Skeletal muscle satellite cell (primary cell): Measurements from ENCODE around the gene CUL4A. TPM values are rescaled to one million over a fixed set of nuclear protein-coding genes. Genes with fewer than 3 reads are reported as not detected.
"Not testable (repeated sequence)": the region's sequence is repeated elsewhere in the genome, so short reads cannot be mapped to it uniquely, and the experiment has no call there.

ENCODE experiments used
- H3K27me3 ChIP-seq: 2 replicates; pipeline ENCODE4 v1.7.0; 2013; ENCODE audit warnings: low read length; ENCODE audit not compliant: control insufficient read depth, insufficient read depth
- H3K36me3 ChIP-seq: 2 replicates; pipeline ENCODE4 v1.7.0; 2013; ENCODE audit warnings: mild to moderate bottlenecking, control low read depth, low read length; ENCODE audit not compliant: insufficient read depth
- H3K4me1 ChIP-seq: 2 replicates; pipeline ENCODE4 v1.7.0; 2013; ENCODE audit warnings: low read length; ENCODE audit not compliant: control insufficient read depth, insufficient read depth
- H3K4me2 ChIP-seq: 2 replicates; pipeline ENCODE4 v1.7.0; 2013; ENCODE audit warnings: mild to moderate bottlenecking, low read length
- H3K4me3 ChIP-seq: 2 replicates; pipeline ENCODE4 v1.7.0; 2013; ENCODE audit warnings: low read length
- H3K9ac ChIP-seq: 2 replicates; pipeline ENCODE4 v1.7.0; 2013; ENCODE audit warnings: mild to moderate bottlenecking, low read depth, low read length, moderate library complexity
- H3K9me3 ChIP-seq: replicated peaks from 2 replicates; pipeline ENCODE4 v1.7.0; 2013; ENCODE audit warnings: mild to moderate bottlenecking, control low read depth, low read length
- total RNA-seq: library from RNA; depleted of rRNA; stranded (reverse); fragments of >200 nt; gene quantifications from 2 replicates; pipeline ENCODE4 v1.2.3, GENCODE V29; 2012; rRNA removed

CUL4A gene
- total RNA-seq = 117 and 127 TPM in 2 replicates

GRCh38 chr13:113209336-113209758 is at the start of gene CUL4A:
CUL4A (plus strand) TSS chr13:113209613; CDS start chr13:113209628, 15 bp downstream.
- peaks cover 37% of the 10 kb centered on the region for H3K4me1 ChIP-seq
- peak within 1 kb of the TSS; percentile 99 for H3K4me3 ChIP-seq
- no peaks in the 10 kb centered on the region for H3K27me3 ChIP-seq
- H3K9ac ChIP-seq = peak within 1 kb of the TSS; percentile 99
- peaks cover 26% of the 10 kb centered on the region for H3K36me3 ChIP-seq
- peak within 1 kb of the TSS; percentile 97 for H3K4me2 ChIP-seq
- H3K9me3 ChIP-seq = no peaks in the 10 kb centered on the region

- H3K9ac ChIP-seq = no peak overlapping the region
- H3K27me3 ChIP-seq = peaks cover 18% of the 10 kb centered on the region
- no peak overlapping the region for H3K4me2 ChIP-seq
- peaks cover 4% of the 10 kb centered on the region for H3K4me1 ChIP-seq
- no peaks in the 10 kb centered on the region for H3K36me3 ChIP-seq
- H3K9me3 ChIP-seq = no peaks in the 10 kb centered on the region
- H3K4me3 ChIP-seq = no peak overlapping the region
Measured at GRCh38 chr13:113159701-113160100, 49.7 kb upstream of the CUL4A start.

GRCh38 chr13:113160983-113161382 is 48.4 kb upstream of the CUL4A start:
- Histone ChIP-seq H3K4me3 (no peak overlapping the region), H3K9me3 (no peaks in the 10 kb centered on the region), H3K4me1 (peaks cover 3% of the 10 kb centered on the region), H3K9ac (no peak overlapping the region), H3K4me2 (no peak overlapping the region), H3K36me3 (no peaks in the 10 kb centered on the region), H3K27me3 (peaks cover 18% of the 10 kb centered on the region)

- Histone ChIP-seq H3K4me3 (no peak overlapping the region), H3K9me3 (no peaks in the 10 kb centered on the region), H3K27me3 (peaks cover 18% of the 10 kb centered on the region), H3K9ac (no peak overlapping the region), H3K36me3 (peaks cover 3% of the 10 kb centered on the region), H3K4me1 (peaks cover 3% of the 10 kb centered on the region), H3K4me2 (no peak overlapping the region)
Measured at GRCh38 chr13:113161433-113161832, 48.0 kb upstream of the CUL4A start.

GRCh38 chr13:113161975-113162374 is 47.4 kb upstream of the CUL4A start:
- H3K9ac ChIP-seq, H3K4me3 ChIP-seq, H3K4me1 ChIP-seq, H3K9me3 ChIP-seq, H3K36me3 ChIP-seq, H3K4me2 ChIP-seq: not testable (repeated sequence)
- peaks cover 18% of the 10 kb centered on the region for H3K27me3 ChIP-seq

- Histone ChIP-seq H3K27me3 (peaks cover 18% of the 10 kb centered on the region), H3K4me3 (no peak overlapping the region), H3K4me2 (peak overlapping the region; percentile 11), H3K9me3 (no peaks in the 10 kb centered on the region), H3K4me1 (peaks cover 3% of the 10 kb centered on the region), H3K36me3 (peaks cover 4% of the 10 kb centered on the region), H3K9ac (no peak overlapping the region)
Measured at GRCh38 chr13:113162783-113163685, 46.4 kb upstream of the CUL4A start.

GRCh38 chr13:113164492-113164891 is 44.9 kb upstream of the CUL4A start:
- no peak overlapping the region for H3K9ac ChIP-seq
- H3K27me3 ChIP-seq = peaks cover 18% of the 10 kb centered on the region
- no peak overlapping the region for H3K4me3 ChIP-seq
- no peak overlapping the region for H3K4me2 ChIP-seq
- H3K4me1 ChIP-seq = peaks cover 3% of the 10 kb centered on the region
- H3K36me3 ChIP-seq = peaks cover 13% of the 10 kb centered on the region
- H3K9me3 ChIP-seq = no peaks in the 10 kb centered on the region

- Histone ChIP-seq H3K4me1 (peaks cover 3% of the 10 kb centered on the region), H3K9ac (no peak overlapping the region), H3K4me3 (no peak overlapping the region), H3K4me2 (no peak overlapping the region), H3K36me3 (peaks cover 21% of the 10 kb centered on the region), H3K9me3 (no peaks in the 10 kb centered on the region), H3K27me3 (peaks cover 13% of the 10 kb centered on the region)
Measured at GRCh38 chr13:113166266-113166665, 43.1 kb upstream of the CUL4A start.

- Histone ChIP-seq H3K27me3 (peaks cover 11% of the 10 kb centered on the region), H3K4me2 (no peak overlapping the region), H3K9me3 (no peaks in the 10 kb centered on the region)
Measured at GRCh38 chr13:113166681-113167080, 42.7 kb upstream of the CUL4A start.

GRCh38 chr13:113167155-113167554 is 42.3 kb upstream of the CUL4A start:
- Histone ChIP-seq H3K9me3 (no peaks in the 10 kb centered on the region), H3K4me3 (no peak overlapping the region), H3K4me1 (peaks cover 3% of the 10 kb centered on the region), H3K9ac (no peak overlapping the region), H3K4me2 (no peak overlapping the region), H3K36me3 (peaks cover 29% of the 10 kb centered on the region), H3K27me3 (peaks cover 11% of the 10 kb centered on the region)

More at GRCh38 chr13:113166681-113167080, 42.7 kb upstream of the CUL4A start:
- Histone ChIP-seq H3K4me1 (peaks cover 3% of the 10 kb centered on the region), H3K4me3 (no peak overlapping the region), H3K9ac (no peak overlapping the region), H3K36me3 (peaks cover 25% of the 10 kb centered on the region)

GRCh38 chr13:113167575-113167974 is 41.8 kb upstream of the CUL4A start:
- Histone ChIP-seq H3K27me3 (peaks cover 11% of the 10 kb centered on the region), H3K9me3 (no peaks in the 10 kb centered on the region), H3K9ac (no peak overlapping the region), H3K4me2 (no peak overlapping the region), H3K36me3 (peaks cover 32% of the 10 kb centered on the region), H3K4me1 (peaks cover 3% of the 10 kb centered on the region), H3K4me3 (no peak overlapping the region)

- no peak overlapping the region for H3K4me3 ChIP-seq
- peaks cover 6% of the 10 kb centered on the region for H3K27me3 ChIP-seq
- H3K4me2 ChIP-seq = no peak overlapping the region
- peaks cover 38% of the 10 kb centered on the region for H3K36me3 ChIP-seq
- H3K9ac ChIP-seq = no peak overlapping the region
- no peaks in the 10 kb centered on the region for H3K9me3 ChIP-seq
- H3K4me1 ChIP-seq = peaks cover 3% of the 10 kb centered on the region
Measured at GRCh38 chr13:113168211-113168610, 41.2 kb upstream of the CUL4A start.
